HG03342 (cell line): ENCODE results near the gene ITGAD.
A peak's percentile ranks its signal among the peaks of the same experiment; 100 is the strongest.

ENCODE experiments used
- ATAC-seq: cut with Tn5 transposase; IDR thresholded peaks from one replicate; pipeline ENCODE4 v1.9.1; 2021; ENCODE audit warnings: mild to moderate bottlenecking, moderate library complexity; ENCODE audit not compliant: unreplicated experiment

ITGAD gene

GRCh38 chr16:31393056-31393455, at the start of gene ITGAD:
Gene ITGAD (plus strand): TSS chr16:31393335. CDS start chr16:31393361, 26 bp downstream.
- no peak for ATAC-seq

DNA sequence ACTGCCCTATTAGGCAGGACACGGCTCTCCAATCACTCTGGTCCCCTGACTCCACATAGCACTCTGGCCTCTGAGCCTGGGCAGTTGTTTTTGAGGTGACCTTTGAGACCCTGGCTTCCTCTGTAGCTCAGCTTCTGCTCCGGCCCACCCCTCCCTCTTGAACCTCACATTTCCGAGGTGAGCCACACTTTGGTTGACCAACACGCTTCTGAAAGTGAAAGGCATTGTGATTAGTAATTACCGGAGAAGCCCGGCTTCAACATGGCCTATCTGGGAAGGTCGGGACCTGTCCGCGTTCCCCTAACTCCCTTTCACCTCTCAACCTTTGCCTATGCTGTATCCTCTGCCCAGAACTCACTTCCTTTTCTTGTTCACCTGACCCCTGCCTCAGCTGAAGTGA, 48.4 kb upstream of the ITGAD start:
- ATAC-seq = peak; percentile 92

DNA sequence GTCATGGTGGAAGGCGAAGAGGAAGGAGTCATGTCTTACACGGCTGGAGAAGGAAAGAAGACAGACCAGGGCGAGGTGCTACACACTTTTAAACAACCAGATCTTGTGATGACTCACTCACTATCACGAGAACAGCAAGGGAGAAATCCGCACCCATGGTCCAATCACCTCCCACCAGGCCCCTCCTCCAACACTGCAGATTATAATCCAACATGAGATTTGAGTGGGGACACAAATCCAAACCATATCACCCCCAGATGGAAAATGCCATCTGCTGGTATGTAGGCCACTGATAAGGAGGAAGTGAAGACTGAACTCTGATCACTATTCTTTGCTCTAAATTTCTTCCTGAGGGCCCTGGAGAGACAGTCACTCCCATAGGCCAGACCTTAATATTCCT, 45.7 kb upstream of the ITGAD start:
- ATAC-seq = no peak

- no peak for ATAC-seq
Observed at GRCh38 chr16:31348579-31348978, 44.6 kb upstream of the ITGAD start.

GRCh38 chr16:31350275-31351005, 42.7 kb upstream of the ITGAD start:
- no peak for ATAC-seq

- no peak for ATAC-seq
Observed at GRCh38 chr16:31351246-31351941, 41.7 kb upstream of the ITGAD start.

DNA sequence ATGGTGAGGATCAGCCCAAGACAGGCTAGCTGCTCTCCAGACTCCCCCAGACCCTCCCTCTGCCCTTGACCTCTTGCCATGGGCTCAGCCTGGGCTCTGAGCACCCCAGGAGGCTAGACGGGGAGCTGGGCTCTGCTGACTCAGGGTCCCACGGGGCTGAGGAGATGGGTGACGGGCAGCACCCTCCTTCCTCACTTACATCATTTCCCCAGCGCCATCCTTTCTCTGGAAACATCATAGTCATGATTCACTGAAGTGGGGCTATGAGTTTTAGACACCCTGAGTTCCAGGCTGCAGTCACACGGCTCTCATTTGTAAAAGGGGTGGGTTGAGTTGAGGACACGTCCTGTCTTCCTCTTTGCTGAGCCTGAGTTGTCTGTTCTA, 41.2 kb upstream of the ITGAD start:
- no peak for ATAC-seq

DNA sequence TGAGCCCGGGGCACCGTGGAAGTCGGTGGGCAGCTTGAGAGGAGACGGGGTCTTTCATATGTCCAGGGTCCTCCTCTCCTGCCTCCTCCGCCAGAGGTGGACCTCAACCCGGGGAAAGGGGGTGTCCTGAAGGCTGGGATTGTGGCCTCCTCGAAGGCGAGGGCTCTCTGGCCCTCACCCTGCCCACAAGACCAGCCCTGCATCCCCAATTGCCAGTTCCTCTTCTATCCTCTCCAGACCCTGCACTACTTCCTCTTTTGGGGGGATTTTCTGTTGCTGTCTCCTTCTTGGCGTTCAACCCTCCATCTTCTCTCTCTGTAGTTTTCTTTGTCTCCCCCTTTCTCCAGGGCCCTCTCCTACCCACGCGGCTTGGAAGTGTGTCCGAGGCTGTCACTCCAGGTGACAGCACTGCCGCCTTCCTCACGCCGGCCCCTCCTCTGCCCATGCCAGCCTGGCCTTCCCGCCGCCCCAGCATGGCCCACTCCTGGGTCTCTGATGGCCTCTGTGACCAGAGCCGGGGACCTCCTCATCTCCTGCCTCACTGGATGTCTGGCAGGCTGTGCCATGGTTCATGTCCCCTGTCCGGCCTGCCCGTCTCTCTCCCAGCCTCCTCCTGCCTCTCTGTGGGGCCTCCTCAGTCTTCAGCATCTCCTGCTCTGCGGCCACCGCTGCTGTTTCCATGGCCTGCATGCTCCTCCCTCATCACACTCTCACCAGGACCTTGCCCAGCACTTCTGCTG, 40.6 kb upstream of the ITGAD start:
- peak; percentile 30 for ATAC-seq

DNA sequence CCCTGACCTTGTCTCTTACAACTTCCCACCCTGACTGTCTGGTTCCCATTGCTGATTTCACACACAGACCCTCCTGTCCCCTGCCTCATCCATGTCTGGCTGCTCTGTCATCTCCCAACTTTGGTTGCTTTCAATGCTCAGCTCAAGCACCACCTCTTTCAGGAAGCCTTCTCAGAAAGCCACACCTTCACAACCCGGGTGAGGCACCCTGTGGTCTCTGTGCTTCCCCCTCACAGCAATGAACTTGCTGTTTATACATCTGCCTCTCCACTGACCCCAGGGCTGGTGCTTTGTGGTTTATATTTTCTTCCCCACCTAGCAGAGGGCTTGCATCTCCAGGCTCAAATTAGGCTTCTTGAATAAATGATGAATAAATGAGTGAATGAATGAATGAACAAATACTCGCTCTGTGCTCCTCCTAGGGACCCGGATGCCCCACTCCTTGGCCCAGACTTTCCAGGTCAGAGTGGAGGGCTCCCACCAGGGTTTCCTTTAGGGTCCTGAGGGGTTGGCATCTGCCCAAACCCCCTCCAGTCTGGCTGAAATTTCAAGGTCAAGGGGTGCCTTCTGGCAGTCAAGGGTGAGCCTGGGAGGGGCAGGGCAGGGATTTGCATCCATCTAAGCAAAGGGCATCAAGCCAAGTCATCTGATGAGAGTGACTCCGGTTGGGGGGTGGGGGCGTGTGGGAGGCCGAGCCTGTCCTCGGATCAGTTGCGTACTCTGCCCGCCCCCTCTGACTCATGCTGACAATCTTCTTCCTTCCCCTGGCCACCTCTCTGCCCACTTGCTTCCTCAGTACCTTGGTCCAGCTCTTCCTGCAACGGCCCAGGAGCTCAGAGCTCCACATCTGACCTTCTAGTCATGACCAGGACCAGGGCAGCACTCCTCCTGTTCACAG, 38.5 kb upstream of the ITGAD start, which contains the start of gene ITGAX:
ITGAX (plus strand) TSS at position 783 of the 898 bp plus-strand sequence; CDS start at position 862, 79 bp downstream.
- ATAC-seq = peak; percentile 66

DNA sequence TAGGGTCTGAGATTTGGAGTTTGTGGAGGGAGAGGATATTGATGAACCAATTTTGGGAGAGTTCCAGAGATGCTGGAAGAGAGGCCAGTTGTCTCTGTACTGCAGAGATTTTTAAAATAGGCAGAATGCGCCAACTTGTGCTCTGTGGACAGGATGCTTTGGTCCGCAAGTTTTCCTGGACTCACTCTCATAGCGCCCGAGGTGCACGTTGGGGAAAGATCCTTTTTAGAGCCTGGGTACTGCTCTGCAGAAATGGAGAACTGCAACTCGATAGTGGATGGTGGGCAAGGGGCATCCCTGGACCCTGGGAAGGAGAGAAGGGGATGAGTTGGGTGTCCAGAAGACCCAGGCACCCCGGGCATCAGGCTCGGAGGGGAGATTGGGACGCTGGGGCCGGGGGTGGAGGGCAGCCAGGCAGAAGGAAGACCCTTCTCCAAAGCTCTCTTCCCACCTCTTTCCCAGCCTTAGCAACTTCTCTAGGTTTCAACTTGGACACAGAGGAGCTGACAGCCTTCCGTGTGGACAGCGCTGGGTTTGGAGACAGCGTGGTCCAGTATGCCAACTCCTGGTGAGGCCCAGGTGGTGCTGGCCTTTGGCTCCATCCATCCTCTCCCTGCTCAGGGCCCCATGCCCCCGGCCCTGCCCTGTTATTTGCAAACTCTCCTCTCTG, 37.6 kb upstream of the ITGAD start:
- no peak for ATAC-seq

GRCh38 chr16:31356566-31357323, 36.4 kb upstream of the ITGAD start:
- ATAC-seq = no peak

- no peak for ATAC-seq
Observed at GRCh38 chr16:31357324-31358109, 35.6 kb upstream of the ITGAD start.

DNA sequence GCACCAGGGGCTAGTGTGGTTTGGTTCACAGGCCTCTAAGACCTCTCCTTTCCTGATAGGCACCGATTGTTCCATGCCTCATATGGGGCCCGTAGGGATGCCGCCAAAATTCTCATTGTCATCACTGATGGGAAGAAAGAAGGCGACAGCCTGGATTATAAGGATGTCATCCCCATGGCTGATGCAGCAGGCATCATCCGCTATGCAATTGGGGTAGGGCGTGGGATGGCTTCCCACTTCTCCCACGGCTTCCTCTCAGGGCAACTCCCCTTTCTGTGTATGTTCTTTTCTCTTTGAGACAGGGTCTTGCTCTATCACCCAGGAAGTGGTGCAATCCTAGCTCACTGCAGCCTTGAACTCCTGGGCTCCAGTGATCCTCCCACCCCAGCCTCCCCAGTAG, 32.9 kb upstream of the ITGAD start:
- no peak for ATAC-seq

DNA sequence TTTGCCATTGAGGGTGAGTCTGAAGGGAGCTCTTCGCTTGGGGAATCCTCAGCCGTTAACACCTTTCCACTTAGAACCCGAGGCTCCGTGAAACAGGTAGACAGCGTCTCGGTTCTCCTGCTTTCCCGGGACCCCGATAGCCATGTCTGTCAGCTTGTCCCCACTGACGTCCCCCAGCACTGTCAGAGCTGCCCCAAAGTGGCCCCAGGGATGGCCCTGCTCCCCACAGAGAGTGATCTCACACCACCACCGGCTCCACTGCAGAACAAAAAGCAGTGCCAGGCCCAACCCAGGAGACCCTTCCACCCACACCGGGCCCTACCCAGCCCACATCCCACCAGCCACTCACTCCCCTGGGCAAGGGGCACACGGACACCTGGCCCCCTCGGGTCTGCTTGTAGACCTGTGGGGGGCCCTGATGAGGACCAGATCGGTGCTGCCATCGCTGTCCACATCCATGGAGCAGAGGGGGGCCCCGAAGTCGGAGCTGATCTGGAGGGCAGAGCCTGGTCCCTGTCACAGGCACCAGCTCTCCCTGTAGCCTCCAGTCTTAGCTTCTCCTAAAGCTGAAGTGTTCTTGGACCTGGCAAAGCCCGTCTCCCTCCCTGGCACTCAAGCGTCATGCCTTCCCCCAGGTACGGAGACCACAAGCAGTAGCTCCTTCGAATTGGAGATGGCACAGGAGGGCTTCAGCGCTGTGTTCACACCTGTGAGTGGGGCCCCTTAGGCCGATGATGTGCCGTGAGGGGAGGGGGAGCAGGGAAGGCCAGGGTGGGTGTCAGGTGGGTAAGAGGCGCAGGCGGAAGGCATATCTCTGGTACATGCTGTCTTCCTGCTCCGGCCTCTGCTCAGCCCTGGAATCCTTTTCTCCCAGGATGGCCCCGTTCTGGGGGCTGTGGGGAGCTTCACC, 31.7 kb upstream of the ITGAD start:
- ATAC-seq = no peak

- ATAC-seq = no peak
Observed at GRCh38 chr16:31362476-31363405, 30.4 kb upstream of the ITGAD start.

DNA sequence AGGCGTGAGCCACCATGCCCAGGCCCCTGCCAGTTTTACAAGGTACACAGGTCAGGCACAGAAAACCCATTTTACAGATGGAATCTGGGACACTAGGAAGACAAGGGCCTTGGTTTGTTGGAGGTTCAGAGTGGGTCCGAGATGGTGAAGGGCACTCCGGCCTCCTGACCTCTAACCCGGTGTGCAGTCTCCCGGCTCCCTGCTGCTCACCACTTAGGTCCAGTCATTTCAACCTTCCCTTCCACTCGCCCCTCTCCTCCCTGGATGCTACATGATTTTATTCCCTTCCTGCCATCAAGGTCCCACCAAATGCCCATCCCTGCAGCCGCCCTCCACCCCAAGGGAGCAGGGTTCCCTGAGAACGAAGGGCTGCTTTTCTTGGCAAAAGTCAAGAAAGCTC, 29.4 kb upstream of the ITGAD start:
- no peak for ATAC-seq

DNA sequence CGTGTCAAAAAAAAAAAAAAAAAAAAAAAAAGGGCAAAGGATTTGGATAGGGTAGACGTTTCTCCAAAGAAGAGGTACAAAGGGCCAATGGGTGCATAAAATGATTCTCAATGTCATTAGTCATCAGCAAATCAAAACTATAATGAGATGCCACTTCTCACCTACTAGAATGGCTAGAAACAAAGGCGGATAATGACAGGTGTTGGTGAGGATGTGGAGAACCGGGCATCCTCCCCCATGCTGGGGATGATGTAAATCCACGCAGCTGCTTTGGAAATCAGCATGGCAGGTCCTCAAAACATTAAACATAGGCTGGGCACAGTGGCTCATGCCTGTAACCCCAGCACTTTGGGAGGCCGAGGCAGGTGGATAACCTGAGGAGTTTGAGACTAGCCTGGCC, 28.7 kb upstream of the ITGAD start:
- ATAC-seq = no peak
